A172 (cell line): ENCODE data around the gene EXPH5. TPM values are rescaled to one million over a fixed set of nuclear protein-coding genes. Genes with fewer than 3 reads are reported as not detected.

Experiments
- DNase-seq: peaks from one replicate; pipeline ENCODE4 v3.0.0-alpha.2; 2015; ENCODE audit warnings: low spot score
- total RNA-seq: library from RNA; depleted of rRNA; stranded (reverse); fragments of >200 nt; shearing (Covaris generic); gene quantifications from 2 replicates; pipeline ENCODE4 v1.2.3, GENCODE V29; 2014

EXPH5 gene
- total RNA-seq, 1 experiment from 2014 or later = 2.3 TPM

DNA sequence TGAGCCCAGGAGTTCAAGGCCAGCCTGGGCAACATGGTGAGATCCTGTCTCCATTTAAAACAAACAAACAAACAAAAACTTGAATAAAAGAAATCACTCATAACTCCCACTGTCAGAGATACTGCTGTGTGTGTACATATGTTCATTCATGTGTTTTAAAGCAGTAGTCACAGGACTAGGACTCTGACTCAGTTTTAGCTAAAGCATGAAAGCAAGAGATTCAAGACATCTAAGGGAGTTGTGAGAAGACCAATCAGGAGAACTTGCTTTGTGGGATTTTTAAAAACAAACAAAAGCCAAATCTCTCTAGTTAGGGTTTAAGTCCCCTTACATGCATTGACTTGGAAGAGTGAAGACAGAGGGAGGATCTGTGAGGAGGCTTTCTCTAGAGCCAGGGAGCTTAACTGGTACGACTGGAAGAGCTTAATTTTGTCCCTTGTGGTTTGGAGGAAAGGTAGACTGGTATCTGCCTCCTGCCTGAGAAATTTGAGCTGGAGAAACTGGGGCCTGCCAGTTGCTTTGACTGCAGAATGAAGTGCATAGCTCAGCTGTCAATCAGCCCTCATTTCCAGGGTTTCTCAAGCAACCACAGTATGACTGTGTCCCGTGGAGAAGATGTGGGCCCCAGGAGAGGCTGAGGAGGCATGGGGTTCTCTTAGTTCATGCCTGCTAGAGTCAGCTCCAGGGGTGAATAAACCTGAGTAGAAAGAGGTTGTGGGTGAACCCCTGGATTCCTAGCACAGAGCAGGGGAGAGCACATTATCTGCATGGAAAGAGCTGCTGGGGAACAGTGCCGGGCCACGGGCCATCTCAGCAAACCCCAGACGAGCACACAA is 30.6 kb downstream of the EXPH5 start:
- no peak for DNase-seq

DNA sequence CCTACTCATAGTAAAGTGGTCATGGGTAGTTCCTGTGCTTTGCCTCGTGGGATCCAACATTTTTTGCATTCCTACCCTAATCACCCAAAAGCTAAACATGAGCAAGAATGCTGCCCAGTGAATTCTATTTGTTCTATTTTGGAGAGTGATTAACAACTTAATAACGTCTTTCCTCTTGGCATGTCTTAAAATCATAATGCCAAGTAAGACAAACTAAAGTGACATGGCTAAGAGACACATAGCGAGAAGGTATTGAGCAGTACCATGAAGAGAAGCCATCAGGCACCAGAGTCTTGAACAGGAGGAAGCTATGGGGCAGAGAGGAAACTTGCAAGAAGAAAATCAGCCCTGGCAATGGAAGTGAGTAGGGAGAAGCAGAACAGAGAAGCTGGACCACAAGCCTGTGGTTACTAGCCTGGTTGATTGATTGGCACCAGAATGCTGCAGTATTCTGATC is 32.0 kb downstream of the EXPH5 start:
- no peak for DNase-seq

DNA sequence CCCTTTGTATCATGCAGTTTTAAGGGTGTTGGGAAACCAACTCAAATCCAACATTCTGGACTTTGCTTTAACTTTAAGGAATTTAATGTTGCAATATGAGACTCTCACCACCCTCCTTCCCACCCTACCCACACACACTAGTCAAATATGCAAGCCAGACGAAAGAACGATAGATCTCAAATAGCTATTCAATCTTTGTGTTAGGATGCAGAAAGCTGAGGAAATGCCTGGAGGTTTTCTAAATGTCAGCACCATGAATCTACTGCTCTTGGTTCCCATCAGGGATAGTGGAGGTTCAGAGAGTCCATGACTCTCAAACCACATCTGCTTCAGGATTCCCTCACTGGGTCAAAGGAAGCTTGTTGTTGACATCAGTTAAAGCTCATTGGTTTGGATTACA is 33.7 kb downstream of the EXPH5 start:
- no peak for DNase-seq

DNA sequence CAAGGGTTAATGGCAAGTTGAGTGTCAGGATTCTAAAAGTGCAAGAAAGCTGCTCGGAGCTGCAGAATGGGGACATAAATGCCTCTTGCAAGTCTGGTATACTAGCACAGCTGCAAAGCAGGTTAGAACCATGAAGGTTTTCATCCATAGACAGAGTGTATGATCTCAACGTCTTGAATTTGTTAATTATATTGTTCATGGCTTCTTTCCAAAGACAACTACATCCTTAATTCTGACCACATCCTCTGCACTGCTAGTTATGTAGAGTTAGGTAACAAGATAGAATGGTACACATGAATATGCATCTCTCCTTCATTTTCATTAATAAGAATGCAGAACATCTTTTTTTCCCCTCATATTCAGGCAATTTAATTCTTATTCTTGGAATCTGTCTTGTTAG is 34.2 kb downstream of the EXPH5 start:
- DNase-seq = peak; percentile 21

DNA sequence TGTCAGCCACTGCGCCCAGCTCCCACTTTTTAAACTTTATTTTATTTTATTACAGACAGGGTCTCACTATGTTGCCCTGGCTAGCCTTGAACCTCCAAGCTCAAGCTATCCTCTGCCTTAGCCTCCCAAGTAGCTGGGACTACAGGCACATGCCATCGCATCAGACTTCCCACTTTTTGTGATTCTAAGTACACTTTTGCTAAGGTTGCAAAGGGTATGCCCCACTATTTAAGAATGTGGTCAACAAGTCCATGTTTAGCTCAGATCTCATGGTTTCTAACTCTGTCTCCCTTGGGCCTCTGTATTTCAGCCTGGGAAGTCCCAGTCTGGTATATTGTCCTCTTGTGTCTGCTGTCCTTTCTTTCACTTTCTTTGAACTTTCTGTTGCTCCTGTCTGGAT is 35.3 kb downstream of the EXPH5 start:
- no peak for DNase-seq

DNA sequence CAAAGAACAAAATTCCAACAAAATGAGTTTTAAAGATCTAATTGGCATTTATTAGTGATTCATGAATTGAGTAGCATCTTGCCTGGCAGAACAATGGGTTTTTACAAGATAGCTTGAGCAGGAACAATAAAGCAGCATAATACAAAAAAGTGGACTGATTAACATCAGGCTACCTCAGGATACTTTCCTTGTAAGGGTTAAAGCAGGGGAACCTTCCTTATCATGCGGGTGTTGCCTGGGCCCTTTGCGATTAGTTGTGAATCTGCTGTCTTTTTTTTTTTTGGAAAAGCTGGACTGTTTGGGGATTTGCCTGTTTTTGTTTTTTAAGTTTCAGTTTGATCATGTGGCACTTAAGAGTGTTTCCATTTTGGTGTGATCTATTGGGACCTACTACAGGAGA is 37.5 kb downstream of the EXPH5 start:
- no peak for DNase-seq

- no peak for DNase-seq
Measured at GRCh38 chr11:108551651-108552462, 41.7 kb downstream of the EXPH5 start.

DNA sequence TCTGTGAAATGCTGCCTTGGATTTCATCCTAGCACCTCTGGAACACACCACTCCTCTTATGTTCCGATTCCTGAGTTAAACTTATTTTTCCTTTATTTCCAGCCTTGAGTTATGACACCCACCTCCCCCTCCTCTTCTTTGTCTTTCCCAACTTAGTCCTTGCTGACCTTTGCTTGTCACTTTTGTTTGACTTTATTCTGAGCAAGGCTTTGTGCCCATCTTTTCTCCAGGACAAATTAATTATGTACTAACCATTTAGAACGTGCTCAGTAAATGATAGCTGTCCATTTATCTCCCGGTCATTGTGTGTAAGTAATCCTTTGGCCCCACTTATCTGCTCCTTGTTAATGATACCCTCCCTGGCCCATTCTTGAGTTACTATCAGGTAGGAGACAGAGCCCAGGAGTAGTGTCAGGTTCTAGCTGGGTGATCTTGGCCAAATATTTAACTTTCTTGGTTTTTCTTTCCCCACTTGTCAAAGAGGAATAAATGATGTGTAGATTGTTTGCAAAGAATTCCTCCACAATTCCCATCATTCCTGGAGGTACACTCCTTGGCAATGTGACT is 44.2 kb downstream of the EXPH5 start:
- no peak for DNase-seq

- no peak for DNase-seq
Measured at GRCh38 chr11:108545909-108546501, 47.6 kb downstream of the EXPH5 start.

GRCh38 chr11:108543316-108543964 is 50.1 kb downstream of the EXPH5 start:
- DNase-seq = no peak

- no peak for DNase-seq
Measured at GRCh38 chr11:108541531-108541930, 52.0 kb downstream of the EXPH5 start.

- no peak for DNase-seq
Measured at GRCh38 chr11:108538502-108538901, 55.1 kb downstream of the EXPH5 start.

GRCh38 chr11:108538022-108538424 is 55.5 kb downstream of the EXPH5 start:
- DNase-seq = no peak

DNA sequence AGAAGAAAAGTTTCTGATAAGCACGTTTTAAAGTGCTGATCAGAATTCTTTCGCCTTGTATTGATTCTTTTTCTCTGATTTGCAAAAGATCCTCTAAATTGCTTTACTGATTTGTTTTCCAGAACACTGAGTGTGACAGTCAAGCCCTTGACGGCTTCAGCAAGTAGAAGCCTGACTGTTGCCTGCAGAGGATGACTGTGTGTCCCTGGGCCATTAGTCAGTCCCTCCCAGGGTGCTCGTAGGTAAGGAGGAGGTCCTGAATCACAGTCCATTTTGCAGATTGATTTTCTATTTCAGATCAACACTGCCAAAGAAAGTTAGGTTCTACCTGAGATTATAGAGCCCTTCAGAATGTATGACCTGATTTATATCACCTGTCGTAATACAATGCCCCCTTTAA is 56.8 kb downstream of the EXPH5 start:
- no peak for DNase-seq

DNA sequence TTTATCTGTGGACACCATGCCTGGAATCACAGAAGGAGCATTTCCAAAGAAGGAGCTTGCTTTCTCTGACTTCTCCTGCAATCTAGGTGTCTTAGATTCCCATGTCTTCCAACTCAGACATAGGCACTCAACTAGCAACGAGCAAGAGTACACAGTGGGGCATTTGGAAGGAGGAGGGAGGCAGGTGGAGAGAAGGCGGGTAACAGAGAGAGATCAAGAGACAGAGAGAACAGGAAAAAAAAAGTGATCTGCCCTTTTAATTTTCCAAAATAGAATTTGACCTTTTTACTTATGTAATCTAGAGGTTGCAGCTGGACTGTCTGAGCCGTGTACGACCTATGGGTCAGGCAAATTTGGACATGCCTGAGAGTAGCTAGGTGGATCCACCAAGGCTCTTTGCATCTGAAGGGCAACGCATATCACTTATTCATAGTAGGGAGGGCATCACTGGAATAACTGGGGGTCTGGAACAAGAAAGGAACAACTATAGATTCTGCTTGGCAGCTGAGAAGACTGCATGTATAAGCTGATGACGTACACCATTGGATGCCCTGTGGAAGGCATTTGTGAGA is 58.1 kb downstream of the EXPH5 start:
- DNase-seq = no peak

DNA sequence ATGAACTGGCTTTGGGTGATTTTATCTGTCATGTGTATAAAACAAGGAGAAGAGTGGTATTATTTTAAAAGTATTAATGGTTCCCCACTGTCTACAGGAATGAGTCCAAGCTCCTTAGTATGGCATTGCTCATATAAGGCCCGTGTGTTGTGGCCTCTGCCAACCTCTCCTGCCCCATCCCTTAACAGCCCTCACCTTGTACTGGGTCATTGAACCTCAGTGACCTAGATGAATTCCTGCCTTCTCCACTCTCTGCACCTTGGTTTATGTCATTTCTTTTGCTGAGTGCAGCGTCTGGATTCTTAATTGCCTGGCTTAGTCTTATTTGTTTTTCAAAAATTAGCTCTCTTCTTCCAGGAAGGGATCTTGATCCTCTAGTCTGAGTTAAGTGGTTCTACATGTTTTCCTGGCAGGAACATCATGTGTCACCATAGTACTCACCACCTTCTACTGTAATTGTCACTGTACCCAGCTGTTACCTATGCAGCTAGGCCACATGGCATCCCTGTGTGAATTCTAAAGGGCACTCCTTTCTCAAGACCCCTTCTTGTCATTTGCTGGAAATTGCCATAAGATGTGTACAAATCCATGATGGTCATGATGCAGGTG is 59.2 kb downstream of the EXPH5 start:
- no peak for DNase-seq

DNA sequence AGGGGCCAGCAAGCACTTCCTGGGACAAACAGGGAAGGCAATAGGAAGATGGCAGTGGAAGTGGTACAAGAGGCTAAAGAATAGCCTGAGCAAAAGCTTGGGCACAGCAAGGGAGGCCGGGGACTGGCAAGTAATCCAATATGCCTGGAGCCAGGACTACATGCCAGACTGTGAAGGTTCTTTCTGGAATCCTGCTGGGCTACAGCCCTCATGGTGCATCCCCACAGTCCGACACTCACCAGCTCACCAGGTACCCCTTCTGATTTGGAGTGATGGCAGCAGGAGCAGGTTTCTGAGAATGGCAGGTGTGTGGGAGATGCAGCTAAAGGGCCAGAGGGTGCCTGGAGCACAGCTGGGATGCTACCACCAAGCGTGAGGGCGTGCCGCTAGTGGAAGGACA is 63.1 kb downstream of the EXPH5 start:
- no peak for DNase-seq

DNA sequence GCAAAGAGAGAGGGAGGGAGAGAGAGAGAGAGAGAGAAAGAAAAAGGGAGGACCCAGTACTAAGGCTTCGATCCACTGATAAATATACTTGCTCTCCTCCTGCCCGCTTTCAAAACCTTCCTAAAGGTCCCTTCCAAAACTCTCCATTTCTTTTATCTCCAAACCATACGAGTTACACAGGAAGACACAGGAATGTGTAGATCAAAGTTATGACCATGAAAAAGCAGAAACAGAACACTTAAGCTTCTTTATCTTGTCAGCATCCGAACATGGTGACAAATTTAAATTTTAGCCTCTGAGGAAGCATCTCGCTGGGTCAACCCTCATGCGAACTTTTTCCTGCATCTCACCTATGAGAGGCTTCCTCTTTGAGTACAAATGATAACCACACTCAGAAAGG is 66.2 kb downstream of the EXPH5 start:
- no peak for DNase-seq

DNA sequence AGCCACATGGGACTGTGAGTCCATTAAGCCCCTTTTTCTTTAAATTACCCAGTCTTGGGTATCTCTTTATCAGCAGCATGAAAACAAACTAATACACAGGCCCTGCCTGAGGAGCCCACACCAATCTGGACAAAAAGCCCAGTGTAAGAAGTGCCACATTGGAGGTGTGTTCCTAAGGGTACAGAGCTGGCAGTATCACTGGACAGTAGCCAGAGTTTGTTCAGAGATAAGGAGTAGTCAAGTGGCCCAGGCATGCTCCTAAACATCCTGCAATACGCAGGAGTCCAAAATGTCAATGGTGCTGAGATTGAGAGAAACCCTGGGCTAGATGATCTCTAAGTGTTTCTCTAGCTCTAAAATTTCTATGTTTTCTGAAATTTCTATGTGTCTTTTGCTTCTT is 68.4 kb downstream of the EXPH5 start:
- no peak for DNase-seq

GRCh38 chr11:108524422-108524821 is 69.1 kb downstream of the EXPH5 start:
- no peak for DNase-seq

GRCh38 chr11:108522318-108522717 is 71.2 kb downstream of the EXPH5 start:
- DNase-seq = no peak
